Endothelial cell (in vitro differentiated cells): ENCODE data around the gene SLC26A3. TPM values are rescaled to one million over a fixed set of nuclear protein-coding genes. Genes with fewer than 3 reads are reported as not detected.

Experiments
- DNase-seq: peaks from one replicate; pipeline ENCODE4 v3.0.0; 2021; ENCODE audit warnings: low spot score
- H3K27ac Mint-ChIP-seq: one replicate; pipeline ENCODE4 v1.8.0; 2021; ENCODE audit warnings: mixed read lengths, inconsistent platforms; ENCODE audit not compliant: unreplicated experiment
- H3K27me3 Mint-ChIP-seq: one replicate; pipeline ENCODE4 v1.8.0; 2021; ENCODE audit warnings: mild to moderate bottlenecking, moderate library complexity, mixed read lengths, inconsistent platforms; ENCODE audit not compliant: unreplicated experiment
- H3K36me3 Mint-ChIP-seq: one replicate; pipeline ENCODE4 v1.8.0; 2021; ENCODE audit warnings: mild to moderate bottlenecking, low read depth, mixed read lengths, inconsistent platforms; ENCODE audit not compliant: unreplicated experiment
- H3K4me1 Mint-ChIP-seq: one replicate; pipeline ENCODE4 v1.8.0; 2021; ENCODE audit warnings: mild to moderate bottlenecking, mixed read lengths, inconsistent platforms; ENCODE audit not compliant: unreplicated experiment
- H3K4me3 Mint-ChIP-seq: one replicate; pipeline ENCODE4 v1.8.0; 2021; ENCODE audit warnings: mild to moderate bottlenecking, mixed read lengths, inconsistent platforms; ENCODE audit not compliant: unreplicated experiment
- H3K9me3 Mint-ChIP-seq: one replicate; pipeline ENCODE4 v1.8.0; 2021; ENCODE audit warnings: mixed read lengths, inconsistent platforms; ENCODE audit not compliant: unreplicated experiment
- CTCF ChIP-seq: fragments of 200-600 bp; sonication (generic); IDR thresholded peaks from one replicate; pipeline ENCODE4 v1.5.0; 2021; ENCODE audit warnings: antibody characterized with exemption; ENCODE audit not compliant: unreplicated experiment
- total RNA-seq: library from RNA; stranded (reverse); fragmentation: NEBNext Ultra II Directional; extraction: Animal tissue kit (Norgen Biotek cat#: 25700); gene quantifications from one replicate; pipeline ENCODE4 v1.2.1, GENCODE V29; 2021; ENCODE audit not compliant: unreplicated experiment

Gene SLC26A3
- total RNA-seq, 1 donor from 2014 or later: not detected

DNA sequence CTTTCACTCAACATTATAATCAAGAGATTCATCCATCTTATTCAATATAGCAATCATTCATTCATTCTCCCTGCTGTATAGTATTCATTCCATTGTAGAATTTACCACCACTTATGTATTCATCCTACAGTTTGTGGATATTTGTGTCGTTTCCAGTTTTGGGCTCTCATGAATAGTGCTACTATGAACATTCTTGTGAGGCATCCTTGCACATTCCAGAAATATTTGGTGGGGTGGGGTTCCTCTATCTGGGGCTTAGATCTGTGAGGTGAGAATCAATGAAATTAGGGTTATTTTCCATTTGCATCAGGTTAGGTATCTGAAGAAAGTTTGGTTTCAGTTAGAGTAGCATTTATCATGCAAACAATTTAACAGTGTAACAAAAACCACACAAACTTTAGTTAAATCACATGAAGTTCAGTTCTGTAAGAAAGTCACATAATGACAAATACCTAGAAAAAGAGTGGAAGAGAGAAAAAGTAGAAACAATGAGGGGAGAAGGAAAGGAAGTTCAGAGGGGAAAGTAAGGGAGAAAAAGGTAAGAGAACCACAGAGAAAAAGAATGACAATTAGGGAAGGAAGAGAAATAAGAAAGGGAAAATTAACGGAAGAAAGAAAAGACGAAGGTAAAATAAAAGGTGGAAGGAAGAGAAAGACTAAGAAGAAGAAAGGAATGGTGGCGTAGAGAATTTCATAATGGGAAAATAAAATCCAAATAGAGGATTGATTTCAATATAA lies 84.4 kb downstream of the SLC26A3 start:
- Mint-ChIP-seq H3K9me3 (no peaks in the 10 kb centered on the region), H3K27ac (no peak overlapping the region), H3K36me3 (no peaks in the 10 kb centered on the region), H3K27me3 (peaks cover 2% of the 10 kb centered on the region), H3K4me1 (peaks cover 6% of the 10 kb centered on the region), H3K4me3 (no peak overlapping the region)
- DNase-seq: no peak
- TF ChIP-seq CTCF: no peak

GRCh38 chr7:107715531-107715930 lies 87.5 kb downstream of the SLC26A3 start:
- no peaks in the 10 kb centered on the region for H3K27me3 Mint-ChIP-seq
- no peak for DNase-seq
- no peaks in the 10 kb centered on the region for H3K36me3 Mint-ChIP-seq
- H3K9me3 Mint-ChIP-seq: no peaks in the 10 kb centered on the region
- H3K27ac Mint-ChIP-seq: no peak overlapping the region
- no peaks in the 10 kb centered on the region for H3K4me1 Mint-ChIP-seq
- H3K4me3 Mint-ChIP-seq: no peak overlapping the region
- no peak for TF ChIP-seq CTCF

Other genes with a start within 250 kb of the SLC26A3 start
- 26.7 TPM for gene COG5, start 239.3 kb downstream of the SLC26A3 start, total RNA-seq
- gene DUS4L, start 239.3 kb downstream of the SLC26A3 start, total RNA-seq: 10.0 TPM
- 114 TPM for gene BCAP29, start 223.0 kb downstream of the SLC26A3 start, total RNA-seq
- gene SLC26A4, start 142.4 kb downstream of the SLC26A3 start, total RNA-seq: 0.67 TPM
- gene CBLL1, start 59.1 kb downstream of the SLC26A3 start, total RNA-seq: 37.4 TPM
- gene DLD, start 88.0 kb upstream of the SLC26A3 start, total RNA-seq: 89.9 TPM
- gene LAMB1, start 199.9 kb upstream of the SLC26A3 start, total RNA-seq: 453 TPM